NCI-H146 (cell line): ENCODE measurements around the gene RPTOR.
A peak's percentile ranks its signal among the peaks of the same experiment; 100 is the strongest.

Experiments
- DNase-seq: peaks from one replicate; lab custom pipeline; 2025; lab: John Stamatoyannopoulos, UW

RPTOR gene

GRCh38 chr17:80847496-80848230, 303.0 kb downstream of the RPTOR start:
- no peak for DNase-seq

- DNase-seq = no peak
These were observed 303.9 kb downstream of the RPTOR start for GRCh38 chr17:80848449-80849102.

GRCh38 chr17:80849119-80849518, 304.5 kb downstream of the RPTOR start:
- DNase-seq = no peak

GRCh38 chr17:80850109-80850508, 305.5 kb downstream of the RPTOR start:
- DNase-seq = no peak

- DNase-seq = peak; percentile 70
These were observed 306.2 kb downstream of the RPTOR start for GRCh38 chr17:80850817-80851216.

- no peak for DNase-seq
These were observed 306.8 kb downstream of the RPTOR start for GRCh38 chr17:80851277-80851925.

- no peak for DNase-seq
These were observed 307.9 kb downstream of the RPTOR start for GRCh38 chr17:80852476-80853015.

- DNase-seq = no peak
These were observed 308.4 kb downstream of the RPTOR start for GRCh38 chr17:80853076-80853475.

GRCh38 chr17:80854220-80854619, 309.6 kb downstream of the RPTOR start:
- DNase-seq = no peak

GRCh38 chr17:80855196-80855947, 310.7 kb downstream of the RPTOR start:
- no peak for DNase-seq

GRCh38 chr17:80855948-80856862, 311.6 kb downstream of the RPTOR start:
- DNase-seq = no peak

- DNase-seq = no peak
These were observed 312.5 kb downstream of the RPTOR start for GRCh38 chr17:80856863-80857755.

- DNase-seq = no peak
These were observed 313.1 kb downstream of the RPTOR start for GRCh38 chr17:80857756-80858171.

GRCh38 chr17:80858301-80859001, 313.8 kb downstream of the RPTOR start:
- DNase-seq = no peak

GRCh38 chr17:80859002-80859941, 314.6 kb downstream of the RPTOR start:
- DNase-seq = no peak

- no peak for DNase-seq
These were observed 315.5 kb downstream of the RPTOR start for GRCh38 chr17:80860101-80860671.

GRCh38 chr17:80860703-80861417, 316.2 kb downstream of the RPTOR start:
- DNase-seq = no peak
